PC-3 (cell line): Measurements from ENCODE around the gene NUAK1. TPM values are rescaled to one million over a fixed set of nuclear protein-coding genes. Genes with fewer than 3 reads are reported as not detected.
"Not testable (repeated sequence)": the region's sequence is repeated elsewhere in the genome, so short reads cannot be mapped to it uniquely, and the experiment has no call there.

ENCODE experiments used
- ATAC-seq: fragments of 200-7000 bp; cut with Tn5 transposase; 2 replicates; pipeline ENCODE4 v1.9.1; 2020; ENCODE audit warnings: mild to moderate bottlenecking, moderate library complexity
- BruUV-seq: library from RNA; stranded (reverse); fragments of 400-500 nt; replicated peaks from 2 replicates; lab custom pipeline; 2021; lab: Mats Ljungman, UMichigan
- CTCF ChIA-PET: fragments of 300-600 bp; sonication (Branson Sonifier 250); formaldehyde crosslinking; loops from one replicate; lab custom pipeline; 2022; ENCODE audit warnings: antibody characterized with exemption; lab: Charles Lee
- POLR2A ChIA-PET: fragments of 300-600 bp; sonication (Branson Sonifier 250); formaldehyde crosslinking; loops from one replicate; lab custom pipeline; 2022; ENCODE audit warnings: antibody characterized with exemption; ENCODE audit not compliant: unreplicated experiment; lab: Charles Lee
- DNase-seq: peaks from one replicate; pipeline ENCODE4 v3.0.0-alpha.2; 2015
- H2AFZ ChIP-seq: fragments of 300-600 bp; sonication (generic); 2 replicates; pipeline ENCODE4 v1.6.0; 2016; ENCODE audit warnings: antibody characterized with exemption, low read length
- H3F3A ChIP-seq: fragments of 300-600 bp; sonication (generic); one replicate; pipeline ENCODE4 v1.6.0; 2017; ENCODE audit warnings: antibody characterized with exemption, low read length, control low read depth, mild to moderate bottlenecking; ENCODE audit not compliant: unreplicated experiment
- H3K27ac ChIP-seq: fragments of 300-600 bp; sonication (generic); 2 replicates; pipeline ENCODE4 v1.5.1; 2016; ENCODE audit warnings: mild to moderate bottlenecking, low read length
- H3K27me3 ChIP-seq: fragments of 300-600 bp; sonication (generic); 2 replicates; pipeline ENCODE4 v1.6.1; 2016; ENCODE audit warnings: low read length, mixed read lengths
- H3K36me3 ChIP-seq: fragments of 300-600 bp; sonication (generic); 2 replicates; pipeline ENCODE4 v1.6.1; 2016; ENCODE audit warnings: low read depth, mixed run types, low read length, mixed read lengths
- H3K4me1 ChIP-seq: fragments of 300-600 bp; sonication (generic); 2 replicates; pipeline ENCODE4 v1.5.1; 2016; ENCODE audit warnings: low read length; ENCODE audit not compliant: insufficient read depth
- H3K4me2 ChIP-seq: fragments of 300-600 bp; sonication (generic); 2 replicates; pipeline ENCODE4 v1.6.0; 2016; ENCODE audit warnings: low read length
- H3K4me3 ChIP-seq: fragments of 300-600 bp; sonication (generic); 2 replicates; pipeline ENCODE4 v1.5.1; 2016; ENCODE audit warnings: mild to moderate bottlenecking, low read length, mixed read lengths
- H3K79me2 ChIP-seq: fragments of 300-600 bp; sonication (generic); 2 replicates; pipeline ENCODE4 v1.6.1; 2017; ENCODE audit warnings: low read length, mixed read lengths
- H3K9ac ChIP-seq: fragments of 300-600 bp; sonication (generic); 2 replicates; pipeline ENCODE4 v1.6.0; 2016; ENCODE audit warnings: mild to moderate bottlenecking, low read length
- H3K9me2 ChIP-seq: fragments of 300-600 bp; sonication (generic); replicated peaks from 2 replicates; pipeline ENCODE4 v1.6.1; 2016; ENCODE audit warnings: mixed run types, low read length, mixed read lengths
- H3K9me3 ChIP-seq: fragments of 300-600 bp; sonication (generic); 2 replicates; pipeline ENCODE4 v1.6.1; 2016; ENCODE audit warnings: low read length, mixed read lengths
- H4K20me1 ChIP-seq: fragments of 300-600 bp; sonication (generic); 2 replicates; pipeline ENCODE4 v1.6.1; 2016; ENCODE audit warnings: low read length, mixed read lengths
- CTCF ChIP-seq: fragments of 300-600 bp; sonication (generic); conservative IDR thresholded peaks from 2 replicates; pipeline ENCODE4 v1.5.1; 2017; ENCODE audit warnings: antibody characterized with exemption, low read depth, mild to moderate bottlenecking, low read length
- EZH2 ChIP-seq: fragments of 300-600 bp; sonication (generic); IDR thresholded peaks from one replicate; pipeline ENCODE4 v1.6.1; 2017; ENCODE audit warnings: antibody characterized with exemption, mild to moderate bottlenecking, low read length; ENCODE audit not compliant: unreplicated experiment
- EZH2phosphoT487 ChIP-seq: fragments of 300-600 bp; sonication (generic); IDR thresholded peaks from 2 replicates; pipeline ENCODE4 v1.6.1; 2018; ENCODE audit warnings: mild to moderate bottlenecking, antibody characterized with exemption, low read length, borderline replicate concordance
- intact Hi-C: fragments of 100-400 bp; cut with micrococcal nuclease; formaldehyde crosslinking; loops from 2 replicates; pipeline ENCODE4 v1.9.0; 2023
- total RNA-seq: library from RNA; depleted of rRNA; stranded (reverse); fragments of >200 nt; gene quantifications from 2 replicates; pipeline ENCODE4 v1.2.3, GENCODE V29; 2014

The NUAK1 gene
- total RNA-seq, 1 experiment from 2014 or later, result 9.8 TPM

GRCh38 chr12:106018286-106018685 lies 120.5 kb downstream of the NUAK1 start:
- Histone ChIP-seq H3K27ac (no peak overlapping the region), H3K9me3 (no peaks in the 10 kb centered on the region), H3K27me3 (no peaks in the 10 kb centered on the region), H3F3A (no peaks in the 10 kb centered on the region), H2AFZ (no peak overlapping the region), H3K79me2 (no peaks in the 10 kb centered on the region), H3K9me2 (no peaks in the 10 kb centered on the region), H3K4me3 (no peak overlapping the region), H3K9ac (no peak overlapping the region), H3K36me3 (no peaks in the 10 kb centered on the region), H3K4me1 (no peaks in the 10 kb centered on the region), H4K20me1 (no peaks in the 10 kb centered on the region), H3K4me2 (no peak overlapping the region)
- CTCF ChIA-PET, result no interaction called here
- TF ChIP-seq CTCF (no peak), EZH2 (no peak), EZH2phosphoT487 (no peak)
- no peak for DNase-seq
- no peak for ATAC-seq
- POLR2A ChIA-PET, result no interaction called here
- intact Hi-C loops, result no loop called here
- no TSS peak for BruUV-seq

- CTCF ChIA-PET, intact Hi-C loops: not testable (repeated sequence)
Observed at GRCh38 chr12:106016601-106017278, 122.0 kb downstream of the NUAK1 start.

GRCh38 chr12:106015646-106016045 lies 123.1 kb downstream of the NUAK1 start:
- Histone ChIP-seq H3K4me1 (no peaks in the 10 kb centered on the region), H3K4me3 (no peak overlapping the region), H3K27me3 (no peaks in the 10 kb centered on the region), H3K36me3 (no peaks in the 10 kb centered on the region), H3K27ac (no peak overlapping the region), H3K9me2 (no peaks in the 10 kb centered on the region), H4K20me1 (no peaks in the 10 kb centered on the region), H3F3A (no peaks in the 10 kb centered on the region), H3K79me2 (no peaks in the 10 kb centered on the region), H3K4me2 (no peak overlapping the region), H3K9ac (no peak overlapping the region), H2AFZ (no peak overlapping the region), H3K9me3 (no peaks in the 10 kb centered on the region)
- TF ChIP-seq EZH2phosphoT487 (no peak), CTCF (no peak), EZH2 (no peak)
- CTCF ChIA-PET, result no interaction called here
- POLR2A ChIA-PET, result no interaction called here
- no peak for DNase-seq
- no TSS peak for BruUV-seq
- intact Hi-C loops, result no loop called here
- ATAC-seq, result no peak

More at GRCh38 chr12:106016601-106017278, 122.0 kb downstream of the NUAK1 start:
- H3K4me2 ChIP-seq, H3K9me3 ChIP-seq, H3K27ac ChIP-seq, H2AFZ ChIP-seq, ATAC-seq, H3K4me1 ChIP-seq, H3K9me2 ChIP-seq, H3K4me3 ChIP-seq, BruUV-seq, H3K79me2 ChIP-seq, H3F3A ChIP-seq, H3K27me3 ChIP-seq, H3K36me3 ChIP-seq, H4K20me1 ChIP-seq, DNase-seq, POLR2A ChIA-PET, H3K9ac ChIP-seq: not testable (repeated sequence)
